HG03066 (cell line): ENCODE results near the gene NAA20.

Experiments used
- ATAC-seq: cut with Tn5 transposase; IDR thresholded peaks from one replicate; pipeline ENCODE4 v1.9.1; 2021; ENCODE audit warnings: low read depth; ENCODE audit not compliant: unreplicated experiment

The NAA20 gene, protein sequence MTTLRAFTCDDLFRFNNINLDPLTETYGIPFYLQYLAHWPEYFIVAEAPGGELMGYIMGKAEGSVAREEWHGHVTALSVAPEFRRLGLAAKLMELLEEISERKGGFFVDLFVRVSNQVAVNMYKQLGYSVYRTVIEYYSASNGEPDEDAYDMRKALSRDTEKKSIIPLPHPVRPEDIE

DNA sequence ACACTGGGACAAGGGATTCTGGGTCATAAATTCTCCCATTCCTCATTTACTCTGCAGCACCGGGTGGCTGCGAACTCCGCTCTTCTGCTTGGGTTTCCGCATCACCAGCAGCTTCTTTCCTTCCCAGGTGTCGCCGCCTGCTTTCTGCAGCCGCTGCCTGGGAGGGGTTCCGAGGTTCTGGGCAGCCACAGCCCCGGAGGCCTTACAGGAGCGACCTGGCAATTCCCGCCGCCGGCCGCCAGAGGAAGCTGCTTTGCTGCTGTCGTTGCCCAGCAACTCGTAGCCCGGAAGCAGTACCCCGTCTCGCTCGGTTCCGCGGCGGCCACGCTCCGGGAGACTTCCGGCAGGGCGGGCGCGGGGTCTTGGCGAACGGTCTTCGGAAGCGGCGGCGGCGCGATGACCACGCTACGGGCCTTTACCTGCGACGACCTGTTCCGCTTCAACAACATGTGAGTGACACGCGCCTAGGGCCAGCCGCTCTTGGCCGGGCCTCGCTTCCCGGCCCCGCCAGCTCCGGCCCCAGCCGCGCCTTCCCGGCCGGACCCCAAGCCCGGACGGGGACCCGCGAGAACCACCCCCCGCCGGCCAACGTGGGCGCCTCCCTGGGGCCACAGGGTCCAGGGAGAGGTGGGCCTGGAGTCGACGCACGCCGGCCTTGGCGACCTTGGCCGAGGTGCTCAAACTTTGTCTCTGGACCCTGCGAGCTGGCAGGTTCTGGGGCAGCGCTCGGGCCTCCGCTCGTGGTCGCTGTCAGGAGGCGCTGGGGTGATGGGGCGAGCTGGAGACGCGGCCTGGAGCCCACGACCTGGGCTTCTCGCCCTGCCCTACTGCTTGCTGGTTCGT, at the start of gene NAA20:
Gene NAA20, plus strand, starts transcription at position 362 of the 843 bp plus-strand sequence. Its CDS starts 35 bp downstream, at position 397.
- ATAC-seq = peak; percentile 99

DNA sequence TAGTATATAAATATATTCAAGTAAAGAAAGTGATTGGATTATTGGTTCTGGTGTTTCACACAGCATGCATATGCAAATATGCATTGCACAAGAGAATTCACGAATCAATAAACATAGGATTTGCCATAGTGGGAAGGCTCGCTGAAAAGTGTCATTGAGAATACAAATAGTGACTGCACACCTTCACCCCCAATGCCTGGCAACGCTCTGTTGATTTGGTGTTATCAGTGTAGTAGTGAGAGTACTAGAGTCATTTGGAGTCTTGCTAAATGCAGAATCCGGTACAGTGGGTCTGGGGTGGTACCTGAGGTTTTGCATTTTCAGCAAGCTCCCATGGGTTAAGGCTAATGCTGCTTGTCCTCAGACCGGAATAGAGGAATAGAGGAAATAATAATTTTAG, 49.7 kb upstream of the NAA20 start:
- no peak for ATAC-seq

DNA sequence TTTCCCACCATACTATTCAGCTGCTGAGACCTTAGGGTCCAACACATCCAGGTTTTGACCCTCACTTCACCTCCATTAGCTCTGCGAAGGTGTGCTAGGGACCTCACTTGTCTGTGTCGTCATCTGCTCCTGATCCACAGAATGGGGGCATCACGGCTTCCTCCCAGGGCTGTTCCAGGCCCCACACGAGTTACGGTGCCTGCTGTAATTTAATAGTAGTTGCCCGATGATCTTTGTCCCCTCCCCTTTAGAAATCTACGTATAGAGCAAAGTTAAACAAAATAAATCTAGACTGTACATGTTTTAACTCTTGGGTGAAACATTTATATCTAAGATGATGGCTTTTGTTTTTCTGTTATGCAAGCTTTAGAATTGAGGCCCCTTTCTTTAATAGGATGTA, 49.1 kb upstream of the NAA20 start:
- ATAC-seq = no peak

DNA sequence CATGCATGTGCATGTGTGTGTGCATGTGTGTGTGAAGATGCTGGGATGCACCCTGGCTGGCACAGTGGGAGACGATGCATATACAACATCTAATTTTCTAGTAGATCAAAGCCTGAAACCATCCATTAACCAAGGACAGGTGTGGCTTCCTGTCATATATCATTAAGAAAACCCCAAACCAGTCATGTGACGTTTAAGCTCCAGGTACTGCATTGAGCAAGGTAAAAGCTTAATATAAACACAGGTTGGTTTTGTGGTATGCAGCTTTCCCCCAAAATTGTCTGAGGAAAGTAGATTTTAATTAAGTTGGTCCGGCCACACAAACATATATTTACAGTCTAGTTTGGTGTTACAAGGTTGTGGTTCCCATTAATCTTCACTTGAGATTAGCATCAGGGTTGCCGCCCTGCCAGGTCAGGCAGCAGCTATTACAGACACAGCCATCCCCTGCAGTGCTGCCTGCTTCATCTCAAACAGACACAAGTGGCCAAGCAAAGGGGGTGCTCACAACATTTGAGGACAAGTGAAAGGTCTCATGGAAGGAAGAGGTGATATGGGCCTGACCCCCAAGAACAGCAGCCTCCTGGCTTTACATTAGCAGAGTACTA, 48.6 kb upstream of the NAA20 start:
- no peak for ATAC-seq

DNA sequence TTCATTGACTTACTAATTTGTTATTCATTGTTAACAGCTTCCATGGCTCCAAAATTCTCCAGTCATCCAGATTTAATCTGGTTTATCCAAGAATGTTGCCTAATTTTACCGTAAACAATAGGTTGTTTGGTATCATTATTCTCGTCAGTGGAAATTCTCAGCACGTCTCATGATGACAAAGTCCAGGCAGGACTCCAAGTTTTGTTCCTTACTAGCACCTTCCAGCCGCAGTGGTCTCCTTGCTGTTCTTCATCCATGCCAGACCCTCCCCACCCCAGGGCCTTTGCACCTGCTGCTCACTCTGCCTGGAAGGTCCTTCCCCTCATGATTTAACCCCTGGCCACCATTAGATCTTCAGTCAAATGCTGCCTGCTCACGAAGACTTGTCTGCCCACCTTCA, 48.1 kb upstream of the NAA20 start:
- no peak for ATAC-seq

DNA sequence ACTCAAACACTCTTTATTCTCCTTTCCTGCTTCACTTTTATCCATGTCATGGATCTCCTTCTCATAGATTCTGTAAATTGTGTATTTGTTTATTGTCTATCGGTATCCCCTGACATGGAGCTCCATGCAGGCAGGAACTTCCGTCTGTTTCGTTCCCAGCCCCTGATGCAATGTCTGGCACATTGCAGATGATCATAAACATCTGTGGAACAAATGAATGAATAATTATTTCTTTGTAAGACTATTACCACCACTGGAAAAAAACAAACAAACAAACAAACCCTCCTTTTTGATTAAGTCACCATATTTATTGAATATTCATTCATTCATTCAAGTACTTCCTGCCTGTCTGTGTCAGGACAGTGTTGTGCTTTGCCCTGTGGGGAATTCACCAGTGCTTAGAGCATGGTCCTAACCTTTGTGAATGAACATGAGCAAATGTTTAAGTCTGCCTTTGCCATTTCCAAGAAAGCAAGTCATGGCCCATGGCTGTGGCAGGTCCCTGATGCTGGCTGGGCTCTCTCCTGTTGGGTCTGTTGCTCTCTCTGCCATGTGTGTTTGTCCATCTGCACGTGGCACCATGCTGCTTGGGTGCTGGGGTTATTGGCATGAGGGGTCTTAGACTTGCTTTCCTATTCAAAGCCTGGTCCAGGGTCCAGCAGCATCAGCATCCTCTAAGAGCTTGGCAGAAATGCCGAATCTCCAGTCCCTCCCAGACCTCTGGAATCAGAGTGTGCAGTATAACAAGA, 47.5 kb upstream of the NAA20 start:
- no peak for ATAC-seq

DNA sequence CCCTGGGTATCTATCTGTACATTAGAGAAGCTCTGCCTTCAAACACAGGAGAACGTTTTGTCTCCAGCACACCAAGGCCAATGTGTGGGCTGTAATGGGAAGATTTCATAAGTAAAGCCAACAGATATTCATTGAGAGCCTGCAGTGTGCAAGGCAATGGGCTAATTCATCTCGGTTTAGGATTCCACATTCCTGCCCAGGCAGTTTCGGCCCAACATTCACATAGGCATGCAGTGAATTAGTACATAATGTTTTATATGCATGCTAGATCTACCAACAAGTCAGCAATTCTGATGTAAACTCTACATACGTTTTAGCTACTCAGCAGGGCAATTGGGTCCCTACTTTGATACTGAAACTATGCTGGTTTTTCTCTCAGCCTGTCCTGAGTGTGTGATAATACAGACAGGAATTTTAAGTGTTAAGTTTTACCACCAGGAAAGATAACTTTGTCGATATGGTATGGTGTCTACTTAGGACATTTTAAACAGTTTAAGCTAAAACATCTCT, 46.9 kb upstream of the NAA20 start:
- ATAC-seq = no peak

DNA sequence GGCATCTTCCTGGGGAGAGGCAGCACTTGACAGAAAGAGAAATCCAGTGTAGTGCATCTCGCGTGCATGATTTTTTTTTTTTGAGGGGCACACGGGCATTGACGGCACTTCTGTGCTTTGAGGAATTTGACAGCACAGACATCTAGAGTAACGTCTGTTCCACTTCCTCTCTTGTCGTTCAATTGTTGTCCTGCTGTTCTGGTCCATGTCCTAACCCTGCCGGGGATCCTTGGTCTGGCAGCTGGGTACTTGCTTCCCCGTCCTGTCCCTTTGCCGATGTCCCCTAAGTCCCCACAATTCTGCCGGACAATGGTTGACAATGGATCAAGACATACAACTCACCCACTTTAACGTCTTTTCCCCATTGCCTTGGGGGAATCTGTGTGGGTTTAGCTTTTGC, 46.0 kb upstream of the NAA20 start:
- ATAC-seq = no peak

DNA sequence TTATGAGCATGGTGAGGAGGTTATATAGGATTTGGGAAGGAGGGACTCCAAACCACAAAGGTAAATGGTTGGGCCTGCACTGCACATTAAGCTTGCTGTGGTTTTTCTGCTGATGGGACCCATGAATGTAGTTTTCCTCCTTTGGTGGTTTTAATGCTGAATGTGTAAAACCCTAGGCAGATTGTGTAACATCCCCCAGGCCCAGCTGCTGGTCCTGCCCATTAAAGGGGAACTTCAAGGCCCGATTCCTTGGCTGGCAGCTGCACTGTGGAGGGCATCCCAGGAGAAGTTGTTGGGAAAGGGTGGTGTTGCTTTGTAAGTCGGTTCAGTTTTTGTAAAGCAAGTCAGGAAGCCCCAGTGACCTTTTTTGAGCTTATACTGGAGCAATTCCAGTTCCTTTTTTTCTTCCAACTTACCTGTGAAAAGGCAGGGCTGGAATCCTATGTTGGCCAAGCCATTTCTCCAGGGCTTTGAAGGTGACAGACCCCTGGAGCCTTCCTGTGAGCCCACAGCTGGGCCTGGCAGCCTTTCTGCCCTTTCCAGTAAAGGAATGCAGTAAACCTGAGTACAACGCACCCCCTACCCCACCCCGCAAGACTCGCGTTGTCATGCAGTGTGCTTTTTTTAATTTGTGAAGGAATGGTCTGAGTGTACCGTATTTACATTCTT, 43.1 kb upstream of the NAA20 start:
- no peak for ATAC-seq

DNA sequence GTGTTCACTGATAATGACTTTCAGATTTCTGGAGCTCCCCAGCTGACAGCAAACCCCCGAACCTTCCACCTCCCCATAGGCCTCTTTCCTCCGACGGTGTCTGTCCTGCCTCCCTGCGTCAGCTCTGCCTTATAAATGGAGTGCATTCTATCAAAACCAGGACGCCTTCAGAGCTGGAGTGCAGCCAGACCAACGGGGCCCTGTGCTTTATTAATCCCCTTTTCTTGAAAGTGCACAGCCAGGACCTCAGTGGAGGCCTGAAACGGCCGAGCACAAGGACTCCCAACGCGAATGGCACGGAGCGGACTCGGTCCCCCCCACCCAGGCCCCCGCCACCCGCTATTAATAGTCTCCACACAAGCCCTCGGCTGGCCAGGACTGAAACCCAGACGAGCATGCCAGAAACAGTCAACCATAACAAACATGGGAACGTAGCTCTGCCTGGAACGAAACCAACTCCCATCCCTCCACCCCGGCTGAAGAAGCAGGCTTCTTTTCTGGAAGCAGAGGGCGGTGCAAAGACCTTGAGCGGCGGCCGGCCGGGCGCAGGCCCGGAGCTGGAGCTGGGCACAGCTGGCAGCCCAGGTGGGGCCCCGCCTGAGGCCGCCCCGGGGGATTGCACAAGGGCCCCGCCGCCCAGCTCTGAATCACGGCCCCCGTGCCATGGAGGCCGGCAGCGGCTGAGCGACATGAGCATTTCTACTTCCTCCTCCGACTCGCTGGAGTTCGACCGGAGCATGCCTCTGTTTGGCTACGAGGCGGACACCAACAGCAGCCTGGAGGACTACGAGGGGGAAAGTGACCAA, 42.3 kb upstream of the NAA20 start:
- ATAC-seq = no peak

DNA sequence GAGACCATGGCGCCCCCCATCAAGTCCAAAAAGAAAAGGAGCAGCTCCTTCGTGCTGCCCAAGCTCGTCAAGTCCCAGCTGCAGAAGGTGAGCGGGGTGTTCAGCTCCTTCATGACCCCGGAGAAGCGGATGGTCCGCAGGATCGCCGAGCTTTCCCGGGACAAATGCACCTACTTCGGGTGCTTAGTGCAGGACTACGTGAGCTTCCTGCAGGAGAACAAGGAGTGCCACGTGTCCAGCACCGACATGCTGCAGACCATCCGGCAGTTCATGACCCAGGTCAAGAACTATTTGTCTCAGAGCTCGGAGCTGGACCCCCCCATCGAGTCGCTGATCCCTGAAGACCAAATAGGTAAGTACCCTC, 41.7 kb upstream of the NAA20 start:
- no peak for ATAC-seq

DNA sequence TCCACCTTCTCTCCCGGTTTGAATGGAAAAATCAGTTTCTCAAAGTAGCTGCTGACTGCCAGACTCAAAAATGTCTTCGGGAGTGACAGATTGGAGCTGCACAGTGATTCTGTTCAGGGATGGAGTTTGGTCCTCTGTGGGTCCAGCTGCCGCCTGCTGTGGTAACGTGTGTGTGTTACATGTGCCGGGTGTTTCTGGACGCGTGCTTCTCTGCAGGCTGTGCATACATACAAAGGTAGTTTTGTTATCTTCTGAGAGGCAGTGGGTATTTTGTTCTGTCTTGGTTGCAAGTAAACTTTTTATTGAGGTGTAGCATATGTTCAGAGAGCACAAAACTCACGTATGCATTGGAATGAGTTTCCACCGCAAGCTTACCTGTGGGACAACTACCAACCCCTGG, 41.3 kb upstream of the NAA20 start:
- ATAC-seq = no peak

DNA sequence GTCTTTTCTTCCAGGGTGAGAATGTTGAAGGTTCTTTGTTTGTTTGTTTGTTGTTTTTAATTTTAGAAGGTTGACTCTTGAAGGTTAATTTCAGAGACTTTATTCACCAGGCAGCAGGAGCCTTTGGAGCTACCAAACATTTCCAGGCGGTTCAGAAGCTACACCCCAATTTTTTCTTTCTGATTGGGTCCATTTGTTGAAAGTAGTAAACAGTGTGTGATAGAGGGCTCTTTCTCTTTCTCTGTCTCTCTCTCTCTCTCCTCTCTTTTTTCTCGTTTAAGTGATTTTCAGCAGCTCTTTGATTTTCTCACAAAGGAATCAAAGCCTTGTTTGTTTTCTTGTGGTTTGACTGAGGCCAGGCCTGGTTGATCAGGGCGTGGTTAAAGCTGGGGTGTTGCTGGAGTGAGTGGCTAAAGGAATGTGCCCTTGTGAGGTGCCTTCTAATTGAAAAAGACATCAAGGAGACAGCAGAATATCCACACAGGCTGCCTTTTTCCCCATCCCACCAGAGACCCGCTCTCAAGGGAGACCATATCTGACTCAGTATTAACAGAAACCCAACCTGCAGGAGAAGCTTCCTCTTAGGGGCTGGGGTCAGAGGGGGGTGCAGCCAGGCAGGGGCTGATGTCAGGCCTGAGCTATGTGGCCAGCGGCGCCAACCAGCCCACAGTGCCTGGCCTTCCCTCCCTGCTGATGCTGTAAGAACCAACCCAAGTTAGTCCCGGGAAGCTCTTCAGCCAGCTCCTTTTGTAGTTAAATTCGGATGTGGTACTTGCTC, 40.4 kb upstream of the NAA20 start:
- no peak for ATAC-seq

DNA sequence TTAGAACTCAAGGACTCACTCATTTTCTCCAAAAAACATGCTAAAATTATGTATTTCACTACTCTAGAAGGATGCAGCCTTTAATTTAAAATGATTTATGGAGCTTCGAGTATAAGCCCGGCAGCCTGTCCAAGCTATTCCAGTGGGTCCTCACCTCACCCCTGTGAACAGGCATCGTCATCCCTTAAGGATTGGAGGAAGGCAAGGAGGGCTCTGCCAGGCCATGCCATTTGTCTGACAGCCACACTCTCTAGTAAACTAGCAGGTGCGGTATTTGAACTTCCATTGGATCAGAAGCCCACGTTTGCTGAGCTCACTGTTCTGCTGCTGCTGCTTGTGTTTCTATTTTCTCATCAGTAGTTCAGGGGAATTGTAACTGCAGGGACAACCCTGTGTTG, 39.8 kb upstream of the NAA20 start:
- ATAC-seq = no peak

DNA sequence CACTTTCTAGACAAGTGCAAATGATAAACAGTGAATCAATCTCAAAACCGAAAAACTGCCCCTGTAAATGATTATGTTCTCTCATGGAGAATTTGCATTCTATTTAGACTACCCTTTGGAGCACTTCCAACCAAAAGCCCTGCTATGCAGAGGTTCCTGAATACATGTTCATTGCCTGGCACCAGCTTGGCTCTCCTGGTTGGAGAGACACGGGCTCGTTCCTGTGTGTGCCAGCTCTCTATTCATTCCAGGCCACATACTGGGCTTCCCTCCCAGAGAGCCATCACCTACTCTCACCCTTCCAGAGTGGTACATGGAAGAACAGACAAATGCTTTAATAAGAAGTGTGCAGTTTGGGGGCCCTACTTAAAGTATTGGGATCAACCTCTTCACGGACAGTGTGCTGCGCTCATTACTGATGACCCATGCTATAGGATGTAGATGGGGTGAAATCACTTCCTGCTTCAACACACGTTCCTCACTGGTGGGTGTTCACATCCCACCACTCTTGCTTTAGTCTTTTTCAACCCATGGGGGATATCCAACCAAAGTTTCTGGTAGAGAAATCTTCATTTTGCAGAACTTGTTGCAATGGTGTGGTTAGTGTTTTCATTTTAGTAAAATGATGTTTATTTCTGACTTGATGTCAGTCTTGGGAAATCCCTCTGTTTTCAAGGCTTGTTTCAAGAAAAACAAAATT, 38.5 kb upstream of the NAA20 start:
- ATAC-seq = no peak

DNA sequence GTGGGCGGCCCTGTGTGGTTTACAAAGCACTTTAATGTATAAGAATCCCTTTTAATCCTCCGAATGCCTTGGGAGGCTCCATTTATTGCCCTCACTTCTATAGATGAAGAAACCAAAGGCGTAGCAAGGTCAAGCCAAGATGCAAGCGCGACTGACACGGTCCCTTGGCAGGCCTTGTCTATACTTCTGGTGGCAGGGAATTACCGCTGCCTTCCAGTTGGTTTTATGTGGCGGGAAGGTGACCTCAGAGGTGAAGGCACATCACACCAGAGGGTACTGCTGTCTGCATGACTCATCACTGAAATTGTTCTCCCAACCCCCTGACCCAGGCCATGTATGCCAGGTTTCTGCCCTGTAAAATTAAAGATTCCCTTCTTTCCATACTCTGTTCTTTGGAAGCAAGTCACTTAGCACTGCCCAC, 36.1 kb upstream of the NAA20 start:
- no peak for ATAC-seq

DNA sequence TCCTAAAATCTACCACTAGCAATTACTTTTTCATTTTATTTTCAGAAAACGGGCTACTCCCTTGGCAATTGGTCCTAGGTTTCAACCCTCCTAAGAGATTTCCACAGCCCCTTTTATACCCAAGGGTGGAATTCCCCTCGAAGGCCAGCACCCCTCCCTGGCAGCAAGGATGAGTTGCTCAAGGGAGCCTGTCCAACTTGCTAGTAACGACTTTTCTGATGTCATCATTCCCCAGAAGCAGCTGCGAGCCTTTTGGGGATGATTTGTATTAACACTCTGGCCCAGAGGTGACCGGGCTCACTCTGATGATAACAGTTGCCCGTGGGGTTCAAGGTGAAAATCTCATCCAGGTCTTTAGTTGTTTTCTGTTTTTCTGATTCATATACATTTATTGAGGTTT, 30.7 kb upstream of the NAA20 start:
- ATAC-seq = no peak

DNA sequence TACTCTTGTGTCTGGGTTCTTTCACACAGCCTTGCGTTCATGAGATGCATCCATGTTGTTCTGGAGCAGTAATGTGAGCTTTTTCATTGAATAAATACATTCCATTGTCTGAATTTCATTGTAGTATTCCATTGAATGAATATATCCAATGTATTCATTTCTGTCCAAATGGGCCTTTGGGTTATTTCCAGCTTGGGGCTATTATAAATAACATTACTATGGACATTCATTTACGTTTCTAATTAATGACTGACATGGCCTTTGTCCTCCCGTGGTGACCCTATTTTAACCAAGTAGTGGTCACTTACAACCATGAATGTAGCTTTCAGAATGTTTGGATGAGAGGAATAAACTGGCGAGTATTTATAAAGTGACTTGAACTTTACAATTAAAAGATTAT, 30.1 kb upstream of the NAA20 start:
- no peak for ATAC-seq
